Mesothelial cell of epicardium (in vitro differentiated cells): ENCODE results near the gene BCAN. TPM values are rescaled to one million over a fixed set of nuclear protein-coding genes. Genes with fewer than 3 reads are reported as not detected.

Experiments used
- DNase-seq, 2 experiments: peaks; one replicate each; pipeline ENCODE4 v3.0.0; 2021; ENCODE audit warnings: low spot score in 2 of 2; ENCODE audit not compliant: unreplicated experiment in 2 of 2
- H3K27ac Mint-ChIP-seq: 2 replicates; pipeline ENCODE4 v1.8.0; 2021; ENCODE audit warnings: mixed read lengths
- H3K27me3 Mint-ChIP-seq: 2 replicates; pipeline ENCODE4 v1.8.0; 2021; ENCODE audit warnings: low read depth, mixed read lengths
- H3K36me3 Mint-ChIP-seq: 2 replicates; pipeline ENCODE4 v1.8.0; 2021; ENCODE audit warnings: mixed read lengths
- H3K4me1 Mint-ChIP-seq: 2 replicates; pipeline ENCODE4 v1.8.0; 2021; ENCODE audit warnings: mixed read lengths
- H3K4me3 Mint-ChIP-seq: 2 replicates; pipeline ENCODE4 v1.8.0; 2021; ENCODE audit warnings: mild to moderate bottlenecking, moderate library complexity, mixed read lengths
- H3K9me3 Mint-ChIP-seq: 2 replicates; pipeline ENCODE4 v1.8.0; 2021; ENCODE audit warnings: mixed read lengths
- total RNA-seq: library from RNA; stranded (reverse); gene quantifications from 3 replicates; pipeline ENCODE4 v1.2.1, GENCODE V29; 2021
- TF ChIP-seq, protein P1 (sequence below): fragments of 200-600 bp; sonication (generic); IDR thresholded peaks from one replicate; pipeline ENCODE4 v1.5.0; 2021; ENCODE audit warnings: antibody characterized with exemption; ENCODE audit not compliant: unreplicated experiment

BCAN gene
- total RNA-seq, 1 donor from 2014 or later = 0.85 TPM

DNA sequence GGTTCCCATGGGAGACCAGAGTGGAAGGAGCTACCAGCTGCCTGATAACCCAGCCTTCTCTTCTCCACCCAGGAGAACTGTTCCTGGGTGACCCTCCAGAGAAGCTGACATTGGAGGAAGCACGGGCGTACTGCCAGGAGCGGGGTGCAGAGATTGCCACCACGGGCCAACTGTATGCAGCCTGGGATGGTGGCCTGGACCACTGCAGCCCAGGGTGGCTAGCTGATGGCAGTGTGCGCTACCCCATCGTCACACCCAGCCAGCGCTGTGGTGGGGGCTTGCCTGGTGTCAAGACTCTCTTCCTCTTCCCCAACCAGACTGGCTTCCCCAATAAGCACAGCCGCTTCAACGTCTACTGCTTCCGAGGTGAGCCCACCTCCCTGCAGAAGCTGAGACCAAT lies 6.6 kb downstream of the BCAN start:
- no peak for DNase-seq
- Mint-ChIP-seq H3K27ac (no peak overlapping the region), H3K9me3 (no peaks in the 10 kb centered on the region), H3K36me3 (no peaks in the 10 kb centered on the region), H3K4me3 (no peak overlapping the region), H3K27me3 (peaks cover 87% of the 10 kb centered on the region), H3K4me1 (no peaks in the 10 kb centered on the region)
- TF ChIP-seq, protein P1, sequence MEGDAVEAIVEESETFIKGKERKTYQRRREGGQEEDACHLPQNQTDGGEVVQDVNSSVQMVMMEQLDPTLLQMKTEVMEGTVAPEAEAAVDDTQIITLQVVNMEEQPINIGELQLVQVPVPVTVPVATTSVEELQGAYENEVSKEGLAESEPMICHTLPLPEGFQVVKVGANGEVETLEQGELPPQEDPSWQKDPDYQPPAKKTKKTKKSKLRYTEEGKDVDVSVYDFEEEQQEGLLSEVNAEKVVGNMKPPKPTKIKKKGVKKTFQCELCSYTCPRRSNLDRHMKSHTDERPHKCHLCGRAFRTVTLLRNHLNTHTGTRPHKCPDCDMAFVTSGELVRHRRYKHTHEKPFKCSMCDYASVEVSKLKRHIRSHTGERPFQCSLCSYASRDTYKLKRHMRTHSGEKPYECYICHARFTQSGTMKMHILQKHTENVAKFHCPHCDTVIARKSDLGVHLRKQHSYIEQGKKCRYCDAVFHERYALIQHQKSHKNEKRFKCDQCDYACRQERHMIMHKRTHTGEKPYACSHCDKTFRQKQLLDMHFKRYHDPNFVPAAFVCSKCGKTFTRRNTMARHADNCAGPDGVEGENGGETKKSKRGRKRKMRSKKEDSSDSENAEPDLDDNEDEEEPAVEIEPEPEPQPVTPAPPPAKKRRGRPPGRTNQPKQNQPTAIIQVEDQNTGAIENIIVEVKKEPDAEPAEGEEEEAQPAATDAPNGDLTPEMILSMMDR = no peak

GRCh38 chr1:156648951-156649350 lies 7.0 kb downstream of the BCAN start:
- no peaks in the 10 kb centered on the region for H3K36me3 Mint-ChIP-seq
- no peak for DNase-seq
- H3K27ac Mint-ChIP-seq = no peak overlapping the region
- peaks cover 87% of the 10 kb centered on the region for H3K27me3 Mint-ChIP-seq
- H3K4me1 Mint-ChIP-seq = no peaks in the 10 kb centered on the region
- no peak overlapping the region for H3K4me3 Mint-ChIP-seq
- TF ChIP-seq, protein P1 = no peak
- H3K9me3 Mint-ChIP-seq = no peaks in the 10 kb centered on the region

GRCh38 chr1:156652131-156652991 lies 10.4 kb downstream of the BCAN start:
- Mint-ChIP-seq H3K4me1 (peaks cover 7% of the 10 kb centered on the region), H3K27me3 (peaks cover 93% of the 10 kb centered on the region), H3K9me3 (no peaks in the 10 kb centered on the region), H3K4me3 (no peak overlapping the region), H3K27ac (no peak overlapping the region), H3K36me3 (no peaks in the 10 kb centered on the region)
- TF ChIP-seq, protein P1 = no peak
- peak; percentile 55 to 82 for DNase-seq

- Mint-ChIP-seq H3K4me1 (peaks cover 10% of the 10 kb centered on the region), H3K27me3 (peaks cover 93% of the 10 kb centered on the region), H3K36me3 (no peaks in the 10 kb centered on the region), H3K27ac (no peak overlapping the region), H3K4me3 (no peak overlapping the region), H3K9me3 (no peaks in the 10 kb centered on the region)
- TF ChIP-seq, protein P1 = no peak
- no peak for DNase-seq
Observed at GRCh38 chr1:156652992-156653355, 11.1 kb downstream of the BCAN start.

DNA sequence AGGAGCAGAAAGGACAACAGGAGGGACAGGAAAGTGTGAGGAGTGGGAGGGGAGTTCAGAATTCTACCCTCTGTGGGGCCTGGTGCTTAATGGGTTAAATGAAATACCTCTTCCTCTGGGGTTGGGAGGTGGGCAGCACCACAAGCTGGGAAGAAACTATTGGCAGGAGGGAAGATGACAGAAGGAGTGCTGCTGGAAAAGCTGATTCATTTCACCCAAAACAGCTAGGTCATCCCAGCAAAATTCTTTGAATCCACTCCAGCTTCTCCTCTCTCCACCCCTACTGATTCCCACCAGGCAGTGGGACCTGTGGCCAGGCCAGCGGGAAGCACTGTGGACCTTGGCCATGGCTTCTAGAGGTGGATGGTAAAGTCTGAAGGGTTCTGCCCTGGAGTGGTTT lies 12.8 kb downstream of the BCAN start:
- no peaks in the 10 kb centered on the region for H3K36me3 Mint-ChIP-seq
- peaks cover 13% of the 10 kb centered on the region for H3K4me1 Mint-ChIP-seq
- no peaks in the 10 kb centered on the region for H3K9me3 Mint-ChIP-seq
- TF ChIP-seq, protein P1 = no peak
- H3K27me3 Mint-ChIP-seq = peaks cover 85% of the 10 kb centered on the region
- no peak for DNase-seq
- no peak overlapping the region for H3K27ac Mint-ChIP-seq
- H3K4me3 Mint-ChIP-seq = no peak overlapping the region
